ENCODE results near the gene PTH1R. TPM values are rescaled to one million over a fixed set of nuclear protein-coding genes. Genes with fewer than 3 reads are reported as not detected.
A peak's percentile ranks its signal among the peaks of the same experiment; 100 is the strongest.

The PTH1R gene
- polyA plus RNA-seq, 3 donors = not detected

DNA sequence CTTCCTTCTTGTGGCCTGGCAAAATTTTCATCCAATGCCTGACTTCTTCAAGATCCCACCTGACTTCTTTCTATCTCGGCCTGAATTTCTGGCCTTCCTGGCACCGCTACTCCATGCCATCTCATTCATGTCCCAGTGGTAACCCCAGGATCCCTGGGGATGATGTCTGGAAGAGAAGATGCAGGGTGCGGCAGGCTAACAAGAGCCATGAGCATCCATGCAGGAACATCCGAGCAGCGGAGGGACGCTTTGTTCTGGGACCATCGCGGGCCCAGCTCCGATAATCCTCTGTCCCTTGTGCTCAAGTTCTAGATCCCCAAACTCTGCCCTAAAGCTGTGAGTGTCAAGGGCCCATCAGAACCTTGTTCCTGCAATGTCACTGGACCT, 25.2 kb upstream of the PTH1R start:
- no peaks in the 10 kb centered on the region for H3K4me1 ChIP-seq (ENCODE audit: control insufficient read depth in 1 of 2, insufficient read depth in 2 of 2, low read length in 2 of 2)
- H4K20me1 ChIP-seq (ENCODE audit: insufficient read depth, low read length) = no peaks in the 10 kb centered on the region
- Mint-ChIP-seq H3K36me3 (no peaks in the 10 kb centered on the region), H3K27me3 (ENCODE audit: low read depth in 3 of 3) (peaks cover 1 to 13% (median 8%) of the 10 kb centered on the region in 3 donors), H3K4me3 (no peak overlapping the region), H3K27ac (peak overlapping the region in 1 of 7 donors; percentile 5), H3K4me1 (no peaks in the 10 kb centered on the region), H3K9me3 (peaks cover 0 to under 1% (median 0%) of the 10 kb centered on the region in 7 donors)
- H3K27me3 ChIP-seq (ENCODE audit: control insufficient read depth in 2 of 2, insufficient read depth in 2 of 2, low read length in 2 of 2) = peaks cover 0 to 3% of the 10 kb centered on the region in 2 donors
- no peak overlapping the region for H3K27ac ChIP-seq (ENCODE audit: low read depth in 1 of 2, low read length in 2 of 2)
- H3K4me2 ChIP-seq (replicated peaks; ENCODE audit: extremely low read depth, low read length, poor library complexity, severe bottlenecking) = no peak overlapping the region
- intact Hi-C loops (cut with micrococcal nuclease) = no loop called here
- no peaks in the 10 kb centered on the region for H3K36me3 ChIP-seq (replicated peaks in 1 of 2; ENCODE audit: control insufficient read depth in 1 of 2, insufficient read depth in 2 of 2, low read length in 2 of 2)
- no peaks in the 10 kb centered on the region for H3K79me2 ChIP-seq (ENCODE audit: insufficient read depth, low read length)
- no peak overlapping the region for H3K4me3 ChIP-seq (replicated peaks in 1 of 3; ENCODE audit: low read depth in 2 of 3, low read length in 3 of 3)
- TF ChIP-seq, protein P1, sequence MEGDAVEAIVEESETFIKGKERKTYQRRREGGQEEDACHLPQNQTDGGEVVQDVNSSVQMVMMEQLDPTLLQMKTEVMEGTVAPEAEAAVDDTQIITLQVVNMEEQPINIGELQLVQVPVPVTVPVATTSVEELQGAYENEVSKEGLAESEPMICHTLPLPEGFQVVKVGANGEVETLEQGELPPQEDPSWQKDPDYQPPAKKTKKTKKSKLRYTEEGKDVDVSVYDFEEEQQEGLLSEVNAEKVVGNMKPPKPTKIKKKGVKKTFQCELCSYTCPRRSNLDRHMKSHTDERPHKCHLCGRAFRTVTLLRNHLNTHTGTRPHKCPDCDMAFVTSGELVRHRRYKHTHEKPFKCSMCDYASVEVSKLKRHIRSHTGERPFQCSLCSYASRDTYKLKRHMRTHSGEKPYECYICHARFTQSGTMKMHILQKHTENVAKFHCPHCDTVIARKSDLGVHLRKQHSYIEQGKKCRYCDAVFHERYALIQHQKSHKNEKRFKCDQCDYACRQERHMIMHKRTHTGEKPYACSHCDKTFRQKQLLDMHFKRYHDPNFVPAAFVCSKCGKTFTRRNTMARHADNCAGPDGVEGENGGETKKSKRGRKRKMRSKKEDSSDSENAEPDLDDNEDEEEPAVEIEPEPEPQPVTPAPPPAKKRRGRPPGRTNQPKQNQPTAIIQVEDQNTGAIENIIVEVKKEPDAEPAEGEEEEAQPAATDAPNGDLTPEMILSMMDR (IDR thresholded peaks at IDR 0.05) = no peak
- no peak overlapping the region for H3K9ac ChIP-seq (ENCODE audit: insufficient read depth, low read length, poor library complexity, severe bottlenecking)
- H3K9me3 ChIP-seq (replicated peaks in 1 of 2; ENCODE audit: control insufficient read depth in 1 of 2, insufficient read depth in 1 of 2, low read length in 2 of 2) = no peaks in the 10 kb centered on the region
- 96% methylated on average over 7 of the region's 9 CpGs for WGBS (ENCODE audit: insufficient coverage)
- no peak for DNase-seq
- H2AFZ ChIP-seq (ENCODE audit: insufficient read depth, low read depth, low read length, poor library complexity, severe bottlenecking) = no peak overlapping the region

DNA sequence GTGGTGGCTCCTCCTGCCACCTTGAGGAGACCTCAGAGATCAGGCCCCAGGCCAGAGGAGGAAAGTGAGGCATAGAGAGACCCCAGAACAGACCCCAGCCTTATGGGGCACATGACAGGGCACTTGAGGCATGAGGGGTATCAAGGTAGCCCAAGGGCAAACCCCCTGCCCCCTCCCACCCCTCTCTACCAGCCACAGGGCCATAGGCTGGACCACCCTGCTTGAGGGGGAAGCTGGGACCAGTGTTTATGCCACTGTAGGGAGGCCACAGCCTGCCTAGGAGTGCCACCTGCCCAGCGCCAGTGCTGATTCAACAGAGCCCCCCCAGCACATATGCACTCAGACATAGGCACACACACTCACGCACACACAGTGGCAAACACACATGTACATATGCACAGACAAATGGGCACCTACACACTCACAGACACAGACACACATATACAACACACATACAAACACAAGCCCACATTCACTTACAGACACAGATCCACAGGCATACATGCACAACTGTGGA, 24.6 kb upstream of the PTH1R start:
- Mint-ChIP-seq H3K4me3 (no peak overlapping the region), H3K27ac (peak overlapping the region in 1 of 7 donors; percentile 32), H3K4me1 (no peaks in the 10 kb centered on the region), H3K9me3 (peaks cover 0 to 1% (median 0%) of the 10 kb centered on the region in 7 donors), H3K36me3 (no peaks in the 10 kb centered on the region), H3K27me3 (ENCODE audit: low read depth in 3 of 3) (peaks cover 1 to 12% (median 9%) of the 10 kb centered on the region in 3 donors)
- no peak for DNase-seq
- no peak overlapping the region for H3K4me2 ChIP-seq (replicated peaks; ENCODE audit: extremely low read depth, low read length, poor library complexity, severe bottlenecking)
- WGBS (ENCODE audit: insufficient coverage) = 93% methylated on average over 2 of the region's 2 CpGs
- TF ChIP-seq, protein P1 (IDR thresholded peaks at IDR 0.05) = no peak
- H3K27ac ChIP-seq (ENCODE audit: low read depth in 1 of 2, low read length in 2 of 2) = no peak overlapping the region
- no peak overlapping the region for H2AFZ ChIP-seq (ENCODE audit: insufficient read depth, low read depth, low read length, poor library complexity, severe bottlenecking)
- H3K79me2 ChIP-seq (ENCODE audit: insufficient read depth, low read length) = no peaks in the 10 kb centered on the region
- H4K20me1 ChIP-seq (ENCODE audit: insufficient read depth, low read length) = no peaks in the 10 kb centered on the region
- no peaks in the 10 kb centered on the region for H3K9me3 ChIP-seq (replicated peaks in 1 of 2; ENCODE audit: control insufficient read depth in 1 of 2, insufficient read depth in 1 of 2, low read length in 2 of 2)
- no peak overlapping the region for H3K4me3 ChIP-seq (replicated peaks in 1 of 3; ENCODE audit: low read depth in 2 of 3, low read length in 3 of 3)
- no peaks in the 10 kb centered on the region for H3K4me1 ChIP-seq (ENCODE audit: control insufficient read depth in 1 of 2, insufficient read depth in 2 of 2, low read length in 2 of 2)
- H3K36me3 ChIP-seq (replicated peaks in 1 of 2; ENCODE audit: control insufficient read depth in 1 of 2, insufficient read depth in 2 of 2, low read length in 2 of 2) = no peaks in the 10 kb centered on the region
- H3K9ac ChIP-seq (ENCODE audit: insufficient read depth, low read length, poor library complexity, severe bottlenecking) = no peak overlapping the region
- no peaks in the 10 kb centered on the region for H3K27me3 ChIP-seq (ENCODE audit: control insufficient read depth in 2 of 2, insufficient read depth in 2 of 2, low read length in 2 of 2)
- intact Hi-C loops (cut with micrococcal nuclease) = no loop called here
